Daoy (cell line): ENCODE data around the gene IL1R1. TPM values are rescaled to one million over a fixed set of nuclear protein-coding genes. Genes with fewer than 3 reads are reported as not detected.
A peak's percentile ranks its signal among the peaks of the same experiment; 100 is the strongest.

Experiments used
- DNase-seq: peaks from one replicate; pipeline ENCODE4 v3.0.0-alpha.2; 2015; ENCODE audit warnings: low read depth
- total RNA-seq: library from RNA; depleted of rRNA; stranded (reverse); fragments of >200 nt; shearing (Covaris generic); gene quantifications from 2 replicates; pipeline ENCODE4 v1.2.3, GENCODE V29; 2014

IL1R1 gene
- total RNA-seq, 1 experiment from 2014 or later: 1.1 TPM

- no peak for DNase-seq
Measured at GRCh38 chr2:102110596-102111334, 31.8 kb upstream of the IL1R1 start.

GRCh38 chr2:102111823-102112222 is 30.7 kb upstream of the IL1R1 start:
- no peak for DNase-seq

- no peak for DNase-seq
Measured at GRCh38 chr2:102112271-102112670, 30.3 kb upstream of the IL1R1 start.

- DNase-seq: peak; percentile 61
Measured at GRCh38 chr2:102112692-102113665, 29.6 kb upstream of the IL1R1 start.

GRCh38 chr2:102114290-102114721 is 28.2 kb upstream of the IL1R1 start:
- peak; percentile 81 for DNase-seq

GRCh38 chr2:102114851-102115497 is 27.6 kb upstream of the IL1R1 start:
- peak; percentile 85 for DNase-seq

- no peak for DNase-seq
Measured at GRCh38 chr2:102116630-102117471, 25.7 kb upstream of the IL1R1 start.

GRCh38 chr2:102117472-102117858 is 25.1 kb upstream of the IL1R1 start:
- DNase-seq: no peak

GRCh38 chr2:102119255-102119654 is 23.3 kb upstream of the IL1R1 start:
- no peak for DNase-seq

- DNase-seq: no peak
Measured at GRCh38 chr2:102120261-102120660, 22.3 kb upstream of the IL1R1 start.

- DNase-seq: no peak
Measured at GRCh38 chr2:102120701-102121159, 21.8 kb upstream of the IL1R1 start.

GRCh38 chr2:102122115-102122514 is 20.4 kb upstream of the IL1R1 start:
- peak; percentile 58 for DNase-seq

- no peak for DNase-seq
Measured at GRCh38 chr2:102122909-102123308, 19.6 kb upstream of the IL1R1 start.

- peak; percentile 17 for DNase-seq
Measured at GRCh38 chr2:102124421-102124820, 18.1 kb upstream of the IL1R1 start.

GRCh38 chr2:102126169-102126568 is 16.4 kb upstream of the IL1R1 start:
- DNase-seq: no peak

GRCh38 chr2:102126660-102127059 is 15.9 kb upstream of the IL1R1 start:
- no peak for DNase-seq

- DNase-seq: no peak
Measured at GRCh38 chr2:102129082-102129481, 13.5 kb upstream of the IL1R1 start.

GRCh38 chr2:102129951-102130646 is 12.4 kb upstream of the IL1R1 start:
- DNase-seq: no peak

- DNase-seq: no peak
Measured at GRCh38 chr2:102130647-102130991, 11.9 kb upstream of the IL1R1 start.

- DNase-seq: no peak
Measured at GRCh38 chr2:102131564-102131963, 11.0 kb upstream of the IL1R1 start.

- DNase-seq: no peak
Measured at GRCh38 chr2:102137138-102137537, 5.4 kb upstream of the IL1R1 start.
